ENCODE data around the gene CKLF.

Gene CKLF

GRCh38 chr16:66561381-66562080, 9.2 kb downstream of the CKLF start:
- no peaks in the 10 kb centered on the region for H4K20me1 ChIP-seq (ENCODE audit: control insufficient read depth, insufficient read depth, low read depth, low read length)
- no peaks in the 10 kb centered on the region for H3K9me3 ChIP-seq (ENCODE audit: control insufficient read depth, insufficient read depth, low read length)
- H3F3A ChIP-seq (ENCODE audit: control insufficient read depth, insufficient read depth): no peaks in the 10 kb centered on the region
- no peaks in the 10 kb centered on the region for H3K27me3 ChIP-seq (ENCODE audit: control insufficient read depth, low read length)
- no peak overlapping the region for H3K4me2 ChIP-seq (ENCODE audit: low read length)
- H3K4me1 ChIP-seq (ENCODE audit: control insufficient read depth, low read length): no peaks in the 10 kb centered on the region
- TF ChIP-seq EZH2phosphoT487 (IDR thresholded peaks at IDR 0.05; ENCODE audit: borderline replicate concordance, low read length): no peak
- TF ChIP-seq, protein P1, sequence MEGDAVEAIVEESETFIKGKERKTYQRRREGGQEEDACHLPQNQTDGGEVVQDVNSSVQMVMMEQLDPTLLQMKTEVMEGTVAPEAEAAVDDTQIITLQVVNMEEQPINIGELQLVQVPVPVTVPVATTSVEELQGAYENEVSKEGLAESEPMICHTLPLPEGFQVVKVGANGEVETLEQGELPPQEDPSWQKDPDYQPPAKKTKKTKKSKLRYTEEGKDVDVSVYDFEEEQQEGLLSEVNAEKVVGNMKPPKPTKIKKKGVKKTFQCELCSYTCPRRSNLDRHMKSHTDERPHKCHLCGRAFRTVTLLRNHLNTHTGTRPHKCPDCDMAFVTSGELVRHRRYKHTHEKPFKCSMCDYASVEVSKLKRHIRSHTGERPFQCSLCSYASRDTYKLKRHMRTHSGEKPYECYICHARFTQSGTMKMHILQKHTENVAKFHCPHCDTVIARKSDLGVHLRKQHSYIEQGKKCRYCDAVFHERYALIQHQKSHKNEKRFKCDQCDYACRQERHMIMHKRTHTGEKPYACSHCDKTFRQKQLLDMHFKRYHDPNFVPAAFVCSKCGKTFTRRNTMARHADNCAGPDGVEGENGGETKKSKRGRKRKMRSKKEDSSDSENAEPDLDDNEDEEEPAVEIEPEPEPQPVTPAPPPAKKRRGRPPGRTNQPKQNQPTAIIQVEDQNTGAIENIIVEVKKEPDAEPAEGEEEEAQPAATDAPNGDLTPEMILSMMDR (IDR thresholded peaks at IDR 0.05; ENCODE audit: low read depth, low read length, poor library complexity, severe bottlenecking): no peak
- H3K36me3 ChIP-seq (ENCODE audit: control insufficient read depth, low read length): peaks cover 68% of the 10 kb centered on the region
- no peak overlapping the region for H3K27ac ChIP-seq (ENCODE audit: low read depth, low read length)
- H3K9me2 ChIP-seq (replicated peaks; ENCODE audit: control insufficient read depth, low read length): no peaks in the 10 kb centered on the region
- peaks cover 11% of the 10 kb centered on the region for H3K79me2 ChIP-seq (ENCODE audit: control insufficient read depth, low read length)
- H3K4me3 ChIP-seq (ENCODE audit: low read length): no peak overlapping the region

DNA sequence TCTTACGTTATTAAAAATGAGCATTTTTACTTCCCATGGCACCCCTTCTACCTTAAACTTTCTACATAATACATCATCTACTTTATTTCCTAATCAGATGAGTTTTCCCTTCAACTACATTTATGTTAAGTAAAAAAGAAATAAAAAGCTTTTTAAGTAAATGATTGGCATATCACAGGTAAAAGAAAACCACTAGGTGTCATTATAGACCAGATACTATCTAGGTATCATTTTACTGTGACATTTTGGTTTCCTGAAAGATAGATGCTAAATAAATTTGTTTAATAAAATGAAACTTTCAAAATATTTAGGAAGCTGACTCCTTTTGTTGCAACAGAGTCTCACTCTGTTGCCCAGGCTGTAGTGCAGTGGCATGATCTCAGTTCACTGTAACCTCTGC, 10.0 kb downstream of the CKLF start:
- Histone ChIP-seq H3K27ac (ENCODE audit: low read depth, low read length) (no peak overlapping the region), H3K79me2 (ENCODE audit: control insufficient read depth, low read length) (peaks cover 9% of the 10 kb centered on the region), H4K20me1 (ENCODE audit: control insufficient read depth, insufficient read depth, low read depth, low read length) (no peaks in the 10 kb centered on the region), H3K4me3 (ENCODE audit: low read length) (no peak overlapping the region), H3K9me2 (replicated peaks; ENCODE audit: control insufficient read depth, low read length) (no peaks in the 10 kb centered on the region), H3K36me3 (ENCODE audit: control insufficient read depth, low read length) (peaks cover 71% of the 10 kb centered on the region), H3F3A (ENCODE audit: control insufficient read depth, insufficient read depth) (0 out of 2 replicates have a peak, but pooled peaks cover under 1% of the 10 kb centered on the region), H3K4me2 (ENCODE audit: low read length) (no peak overlapping the region), H3K27me3 (ENCODE audit: control insufficient read depth, low read length) (no peaks in the 10 kb centered on the region), H3K4me1 (ENCODE audit: control insufficient read depth, low read length) (no peaks in the 10 kb centered on the region), H3K9me3 (ENCODE audit: control insufficient read depth, insufficient read depth, low read length) (no peaks in the 10 kb centered on the region)
- TF ChIP-seq, protein P1 (IDR thresholded peaks at IDR 0.05; ENCODE audit: low read depth, low read length, poor library complexity, severe bottlenecking): peak; percentile 19
- TF ChIP-seq EZH2phosphoT487 (IDR thresholded peaks at IDR 0.05; ENCODE audit: borderline replicate concordance, low read length): no peak

- H3K4me1 ChIP-seq (ENCODE audit: control insufficient read depth, low read length): no peaks in the 10 kb centered on the region
- no peaks in the 10 kb centered on the region for H4K20me1 ChIP-seq (ENCODE audit: control insufficient read depth, insufficient read depth, low read depth, low read length)
- H3K36me3 ChIP-seq (ENCODE audit: control insufficient read depth, low read length): peaks cover 68% of the 10 kb centered on the region
- no peaks in the 10 kb centered on the region for H3K9me3 ChIP-seq (ENCODE audit: control insufficient read depth, insufficient read depth, low read length)
- no peak overlapping the region for H3K4me2 ChIP-seq (ENCODE audit: low read length)
- TF ChIP-seq, protein P1 (IDR thresholded peaks at IDR 0.05; ENCODE audit: low read depth, low read length, poor library complexity, severe bottlenecking): no peak
- H3K27me3 ChIP-seq (ENCODE audit: control insufficient read depth, low read length): no peaks in the 10 kb centered on the region
- peaks cover 6% of the 10 kb centered on the region; the same call in 1 of the 2 replicates for H3F3A ChIP-seq (ENCODE audit: control insufficient read depth, insufficient read depth)
- H3K4me3 ChIP-seq (ENCODE audit: low read length): no peak overlapping the region
- no peaks in the 10 kb centered on the region for H3K9me2 ChIP-seq (replicated peaks; ENCODE audit: control insufficient read depth, low read length)
- H3K27ac ChIP-seq (ENCODE audit: low read depth, low read length): no peak overlapping the region
- peaks cover 4% of the 10 kb centered on the region for H3K79me2 ChIP-seq (ENCODE audit: control insufficient read depth, low read length)
Measured at GRCh38 chr16:66562986-66563385, 10.6 kb downstream of the CKLF start.
